K562 (cell line): Measurements from ENCODE around the gene ATXN7L1. TPM values are rescaled to one million over a fixed set of nuclear protein-coding genes. Genes with fewer than 3 reads are reported as not detected.

Experiments used
- MEF2D ChIP-seq: conservative IDR thresholded peaks from 2 replicates; pipeline ENCODE4 v1.6.1; 2016; ENCODE audit warnings: low read depth, missing genetic modification characterization, missing compliant biosample characterization
- polyA plus RNA-seq, 8 experiments: library from polyadenylated mRNA; depleted of rRNA in 4 of 8; stranded (reverse) in 5 of 8; unstranded in 3 of 8; fragments of >200 nt; fragmentation: Nextera tagmentation in 2 of 8; fragmentation: Illumina TruSeq in 1 of 8; extraction: Ambion mirVana in 2 of 8; extraction: Trizol in 1 of 8; gene quantifications; 2 replicates each; pipeline versions ENCODE4 v1.2.1 to v1.2.3, GENCODE V29; 2011 to 2014; ENCODE audit warnings: inconsistent platforms in 1 of 8, missing spikeins in 1 of 8
- total RNA-seq, 7 experiments: library from RNA; depleted of rRNA in 6 of 7; stranded (reverse); fragments of >200 nt in 6 of 7; fragmentation: Illumina TruSeq in 2 of 7; extraction: Trizol in 2 of 7; gene quantifications; 2 replicates each; pipeline versions ENCODE4 v1.2.1 to v1.2.3, GENCODE V29; 2011 to 2021; ENCODE audit warnings: low replicate concordance in 1 of 7
- TF ChIP-seq, protein P1 (sequence below): fragments of 250-450 bp; sonication (Bioruptor Pico); IDR thresholded peaks from 2 replicates; pipeline ENCODE4 v1.4.0; 2020
- TF ChIP-seq, protein P2 (sequence below): sonication (generic); formaldehyde crosslinking; IDR thresholded peaks from 2 replicates; pipeline ENCODE4 v1.8.0; 2023; ENCODE audit warnings: missing genetic modification reagents, mild to moderate bottlenecking, borderline replicate concordance
- TF ChIP-seq, protein P3 (sequence below): fragments of 450-650 bp; IDR thresholded peaks from 2 replicates; pipeline ENCODE4 v1.6.1; 2016; ENCODE audit warnings: low read depth, mild to moderate bottlenecking, moderate library complexity

Gene ATXN7L1
- total and polyA plus RNA-seq, 9 of the 15 experiments (the other 6 are each of a cell fraction or from before 2014, with no cell fraction given) = 6.6 to 13.7 (median 10.7) TPM

DNA sequence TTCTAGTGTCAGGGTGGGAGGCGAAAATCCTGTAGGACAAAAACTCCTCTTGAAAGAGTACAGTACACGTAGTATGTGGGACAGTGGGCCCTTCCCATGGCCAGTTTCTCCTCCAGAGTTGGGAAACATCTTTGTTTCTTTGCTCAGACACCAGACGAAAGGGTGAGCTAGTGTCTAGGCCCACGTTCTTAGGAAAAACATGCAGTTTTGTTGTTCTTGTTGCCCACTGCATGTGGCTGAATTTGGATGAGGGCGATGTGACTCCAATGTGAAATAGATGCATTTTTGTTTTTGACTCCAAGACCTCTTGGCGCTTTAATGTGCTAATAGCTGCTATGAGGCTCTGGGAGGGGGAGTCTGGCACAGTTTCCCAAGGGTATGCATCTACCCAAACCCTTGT lies 100.8 kb downstream of the ATXN7L1 start (continued):
- TF ChIP-seq, protein P1, sequence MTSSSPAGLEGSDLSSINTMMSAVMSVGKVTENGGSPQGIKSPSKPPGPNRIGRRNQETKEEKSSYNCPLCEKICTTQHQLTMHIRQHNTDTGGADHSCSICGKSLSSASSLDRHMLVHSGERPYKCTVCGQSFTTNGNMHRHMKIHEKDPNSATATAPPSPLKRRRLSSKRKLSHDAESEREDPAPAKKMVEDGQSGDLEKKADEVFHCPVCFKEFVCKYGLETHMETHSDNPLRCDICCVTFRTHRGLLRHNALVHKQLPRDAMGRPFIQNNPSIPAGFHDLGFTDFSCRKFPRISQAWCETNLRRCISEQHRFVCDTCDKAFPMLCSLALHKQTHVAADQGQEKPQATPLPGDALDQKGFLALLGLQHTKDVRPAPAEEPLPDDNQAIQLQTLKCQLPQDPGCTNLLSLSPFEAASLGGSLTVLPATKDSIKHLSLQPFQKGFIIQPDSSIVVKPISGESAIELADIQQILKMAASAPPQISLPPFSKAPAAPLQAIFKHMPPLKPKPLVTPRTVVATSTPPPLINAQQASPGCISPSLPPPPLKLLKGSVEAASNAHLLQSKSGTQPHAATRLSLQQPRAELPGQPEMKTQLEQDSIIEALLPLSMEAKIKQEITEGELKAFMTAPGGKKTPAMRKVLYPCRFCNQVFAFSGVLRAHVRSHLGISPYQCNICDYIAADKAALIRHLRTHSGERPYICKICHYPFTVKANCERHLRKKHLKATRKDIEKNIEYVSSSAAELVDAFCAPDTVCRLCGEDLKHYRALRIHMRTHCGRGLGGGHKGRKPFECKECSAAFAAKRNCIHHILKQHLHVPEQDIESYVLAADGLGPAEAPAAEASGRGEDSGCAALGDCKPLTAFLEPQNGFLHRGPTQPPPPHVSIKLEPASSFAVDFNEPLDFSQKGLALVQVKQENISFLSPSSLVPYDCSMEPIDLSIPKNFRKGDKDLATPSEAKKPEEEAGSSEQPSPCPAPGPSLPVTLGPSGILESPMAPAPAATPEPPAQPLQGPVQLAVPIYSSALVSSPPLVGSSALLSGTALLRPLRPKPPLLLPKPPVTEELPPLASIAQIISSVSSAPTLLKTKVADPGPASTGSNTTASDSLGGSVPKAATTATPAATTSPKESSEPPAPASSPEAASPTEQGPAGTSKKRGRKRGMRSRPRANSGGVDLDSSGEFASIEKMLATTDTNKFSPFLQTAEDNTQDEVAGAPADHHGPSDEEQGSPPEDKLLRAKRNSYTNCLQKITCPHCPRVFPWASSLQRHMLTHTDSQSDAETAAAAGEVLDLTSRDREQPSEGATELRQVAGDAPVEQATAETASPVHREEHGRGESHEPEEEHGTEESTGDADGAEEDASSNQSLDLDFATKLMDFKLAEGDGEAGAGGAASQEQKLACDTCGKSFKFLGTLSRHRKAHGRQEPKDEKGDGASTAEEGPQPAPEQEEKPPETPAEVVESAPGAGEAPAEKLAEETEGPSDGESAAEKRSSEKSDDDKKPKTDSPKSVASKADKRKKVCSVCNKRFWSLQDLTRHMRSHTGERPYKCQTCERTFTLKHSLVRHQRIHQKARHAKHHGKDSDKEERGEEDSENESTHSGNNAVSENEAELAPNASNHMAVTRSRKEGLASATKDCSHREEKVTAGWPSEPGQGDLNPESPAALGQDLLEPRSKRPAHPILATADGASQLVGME (CRISPR knock-in tag) = no peak
- TF ChIP-seq, protein P2, sequence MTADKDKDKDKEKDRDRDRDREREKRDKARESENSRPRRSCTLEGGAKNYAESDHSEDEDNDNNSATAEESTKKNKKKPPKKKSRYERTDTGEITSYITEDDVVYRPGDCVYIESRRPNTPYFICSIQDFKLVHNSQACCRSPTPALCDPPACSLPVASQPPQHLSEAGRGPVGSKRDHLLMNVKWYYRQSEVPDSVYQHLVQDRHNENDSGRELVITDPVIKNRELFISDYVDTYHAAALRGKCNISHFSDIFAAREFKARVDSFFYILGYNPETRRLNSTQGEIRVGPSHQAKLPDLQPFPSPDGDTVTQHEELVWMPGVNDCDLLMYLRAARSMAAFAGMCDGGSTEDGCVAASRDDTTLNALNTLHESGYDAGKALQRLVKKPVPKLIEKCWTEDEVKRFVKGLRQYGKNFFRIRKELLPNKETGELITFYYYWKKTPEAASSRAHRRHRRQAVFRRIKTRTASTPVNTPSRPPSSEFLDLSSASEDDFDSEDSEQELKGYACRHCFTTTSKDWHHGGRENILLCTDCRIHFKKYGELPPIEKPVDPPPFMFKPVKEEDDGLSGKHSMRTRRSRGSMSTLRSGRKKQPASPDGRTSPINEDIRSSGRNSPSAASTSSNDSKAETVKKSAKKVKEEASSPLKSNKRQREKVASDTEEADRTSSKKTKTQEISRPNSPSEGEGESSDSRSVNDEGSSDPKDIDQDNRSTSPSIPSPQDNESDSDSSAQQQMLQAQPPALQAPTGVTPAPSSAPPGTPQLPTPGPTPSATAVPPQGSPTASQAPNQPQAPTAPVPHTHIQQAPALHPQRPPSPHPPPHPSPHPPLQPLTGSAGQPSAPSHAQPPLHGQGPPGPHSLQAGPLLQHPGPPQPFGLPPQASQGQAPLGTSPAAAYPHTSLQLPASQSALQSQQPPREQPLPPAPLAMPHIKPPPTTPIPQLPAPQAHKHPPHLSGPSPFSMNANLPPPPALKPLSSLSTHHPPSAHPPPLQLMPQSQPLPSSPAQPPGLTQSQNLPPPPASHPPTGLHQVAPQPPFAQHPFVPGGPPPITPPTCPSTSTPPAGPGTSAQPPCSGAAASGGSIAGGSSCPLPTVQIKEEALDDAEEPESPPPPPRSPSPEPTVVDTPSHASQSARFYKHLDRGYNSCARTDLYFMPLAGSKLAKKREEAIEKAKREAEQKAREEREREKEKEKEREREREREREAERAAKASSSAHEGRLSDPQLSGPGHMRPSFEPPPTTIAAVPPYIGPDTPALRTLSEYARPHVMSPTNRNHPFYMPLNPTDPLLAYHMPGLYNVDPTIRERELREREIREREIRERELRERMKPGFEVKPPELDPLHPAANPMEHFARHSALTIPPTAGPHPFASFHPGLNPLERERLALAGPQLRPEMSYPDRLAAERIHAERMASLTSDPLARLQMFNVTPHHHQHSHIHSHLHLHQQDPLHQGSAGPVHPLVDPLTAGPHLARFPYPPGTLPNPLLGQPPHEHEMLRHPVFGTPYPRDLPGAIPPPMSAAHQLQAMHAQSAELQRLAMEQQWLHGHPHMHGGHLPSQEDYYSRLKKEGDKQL = no peak
- TF ChIP-seq, protein P3, sequence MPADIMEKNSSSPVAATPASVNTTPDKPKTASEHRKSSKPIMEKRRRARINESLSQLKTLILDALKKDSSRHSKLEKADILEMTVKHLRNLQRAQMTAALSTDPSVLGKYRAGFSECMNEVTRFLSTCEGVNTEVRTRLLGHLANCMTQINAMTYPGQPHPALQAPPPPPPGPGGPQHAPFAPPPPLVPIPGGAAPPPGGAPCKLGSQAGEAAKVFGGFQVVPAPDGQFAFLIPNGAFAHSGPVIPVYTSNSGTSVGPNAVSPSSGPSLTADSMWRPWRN = no peak
- no peak for TF ChIP-seq MEF2D (tag)
